ENCODE results near the gene DPYD.

DPYD gene

GRCh38 chr1:97529600-97529999, 391.2 kb downstream of the DPYD start:
- no peak overlapping the region for H3K27ac ChIP-seq (ENCODE audit: poor library complexity, severe bottlenecking)

GRCh38 chr1:97524211-97524610, 396.6 kb downstream of the DPYD start:
- DNase-seq (ENCODE audit: low spot score) (no peak), ATAC-seq (ENCODE audit: low read depth) (no peak)
- Histone ChIP-seq H3K4me3 (ENCODE audit: severe bottlenecking) (no peak overlapping the region), H3K36me3 (ENCODE audit: low read depth) (no peaks in the 10 kb centered on the region), H3K27ac (ENCODE audit: poor library complexity, severe bottlenecking) (no peak overlapping the region), H3K9me3 (ENCODE audit: severe bottlenecking) (no peaks in the 10 kb centered on the region), H3K27me3 (ENCODE audit: insufficient read depth, poor library complexity, severe bottlenecking) (no peaks in the 10 kb centered on the region), H3K4me1 (ENCODE audit: insufficient read depth, poor library complexity, severe bottlenecking) (no peaks in the 10 kb centered on the region)
- TF ChIP-seq CTCF (IDR thresholded peaks at IDR 0.05; ENCODE audit: poor library complexity, severe bottlenecking), result no peak

More at GRCh38 chr1:97529600-97529999, 391.2 kb downstream of the DPYD start:
- Histone ChIP-seq H3K9me3 (ENCODE audit: severe bottlenecking) (no peaks in the 10 kb centered on the region), H3K36me3 (ENCODE audit: low read depth) (no peaks in the 10 kb centered on the region), H3K27me3 (ENCODE audit: insufficient read depth, poor library complexity, severe bottlenecking) (no peaks in the 10 kb centered on the region), H3K4me3 (ENCODE audit: severe bottlenecking) (no peak overlapping the region), H3K4me1 (ENCODE audit: insufficient read depth, poor library complexity, severe bottlenecking) (no peaks in the 10 kb centered on the region)
- ATAC-seq (ENCODE audit: low read depth) (no peak), DNase-seq (ENCODE audit: low spot score) (no peak)
- no peak for TF ChIP-seq CTCF (IDR thresholded peaks at IDR 0.05; ENCODE audit: poor library complexity, severe bottlenecking)

GRCh38 chr1:97516588-97516987, 404.2 kb downstream of the DPYD start:
- no peak for DNase-seq (ENCODE audit: low spot score)
- Histone ChIP-seq H3K27ac (ENCODE audit: poor library complexity, severe bottlenecking) (no peak overlapping the region), H3K9me3 (ENCODE audit: severe bottlenecking) (no peaks in the 10 kb centered on the region), H3K36me3 (ENCODE audit: low read depth) (no peaks in the 10 kb centered on the region), H3K27me3 (ENCODE audit: insufficient read depth, poor library complexity, severe bottlenecking) (no peaks in the 10 kb centered on the region), H3K4me3 (ENCODE audit: severe bottlenecking) (no peak overlapping the region), H3K4me1 (ENCODE audit: insufficient read depth, poor library complexity, severe bottlenecking) (no peaks in the 10 kb centered on the region)
- no peak for ATAC-seq (ENCODE audit: low read depth)
- TF ChIP-seq CTCF (IDR thresholded peaks at IDR 0.05; ENCODE audit: poor library complexity, severe bottlenecking), result no peak

GRCh38 chr1:97508653-97509218, 412.1 kb downstream of the DPYD start:
- Histone ChIP-seq H3K4me1 (ENCODE audit: insufficient read depth, poor library complexity, severe bottlenecking) (no peaks in the 10 kb centered on the region), H3K4me3 (ENCODE audit: severe bottlenecking) (no peak overlapping the region), H3K36me3 (ENCODE audit: low read depth) (no peaks in the 10 kb centered on the region), H3K27me3 (ENCODE audit: insufficient read depth, poor library complexity, severe bottlenecking) (no peaks in the 10 kb centered on the region), H3K9me3 (ENCODE audit: severe bottlenecking) (no peaks in the 10 kb centered on the region), H3K27ac (ENCODE audit: poor library complexity, severe bottlenecking) (no peak overlapping the region)
- TF ChIP-seq CTCF (IDR thresholded peaks at IDR 0.05; ENCODE audit: poor library complexity, severe bottlenecking), result no peak
- DNase-seq (ENCODE audit: low spot score) (no peak), ATAC-seq (ENCODE audit: low read depth) (no peak)

GRCh38 chr1:97507863-97508262, 413.0 kb downstream of the DPYD start:
- DNase-seq (ENCODE audit: low spot score) (no peak), ATAC-seq (ENCODE audit: low read depth) (no peak)
- no peaks in the 10 kb centered on the region for H3K4me1 ChIP-seq (ENCODE audit: insufficient read depth, poor library complexity, severe bottlenecking)
- no peak overlapping the region for H3K27ac ChIP-seq (ENCODE audit: poor library complexity, severe bottlenecking)
- no peak for TF ChIP-seq CTCF (IDR thresholded peaks at IDR 0.05; ENCODE audit: poor library complexity, severe bottlenecking)
- no peaks in the 10 kb centered on the region for H3K36me3 ChIP-seq (ENCODE audit: low read depth)
- no peak overlapping the region for H3K4me3 ChIP-seq (ENCODE audit: severe bottlenecking)
- H3K27me3 ChIP-seq (ENCODE audit: insufficient read depth, poor library complexity, severe bottlenecking), result no peaks in the 10 kb centered on the region
- no peaks in the 10 kb centered on the region for H3K9me3 ChIP-seq (ENCODE audit: severe bottlenecking)

Data from RWPE2 (cell line).